Peyer's patch (tissue), 4 donors: Measurements from ENCODE around the gene CREBBP. TPM values are rescaled to one million over a fixed set of nuclear protein-coding genes. Genes with fewer than 3 reads are reported as not detected.

Experiments
- DNase-seq, 3 donors: peaks; one replicate each; pipeline ENCODE4 v3.0.0-alpha.2; 2017 to 2019
- H3K27ac ChIP-seq, 4 donors: fragments of 200-600 bp; sonication (generic); one replicate each; pipeline ENCODE4 v1.5.1; 2016 to 2019
- H3K27me3 ChIP-seq, 2 donors: fragments of 200-600 bp; sonication (generic); one replicate each; pipeline ENCODE4 v1.5.1; 2019
- H3K36me3 ChIP-seq, 3 donors: fragments of 200-600 bp; sonication (generic); one replicate each; pipeline ENCODE4 v1.5.1; 2016 to 2019
- H3K4me1 ChIP-seq, 4 donors: fragments of 200-600 bp; sonication (generic); one replicate each; pipeline ENCODE4 v1.5.1; 2016 to 2019
- H3K4me3 ChIP-seq, 4 donors: fragments of 200-600 bp; sonication (generic); 1 replicate in 3 of 4; 2 replicates in 1 of 4; pipeline ENCODE4 v1.5.1; 2016 to 2019; ENCODE audit warnings: mild to moderate bottlenecking in 1 of 4
- H3K9me3 ChIP-seq, 4 donors: fragments of 200-600 bp; sonication (generic); one replicate each; pipeline ENCODE4 v1.5.1; 2016 to 2019; ENCODE audit warnings: mild to moderate bottlenecking in 1 of 4
- POLR2A ChIP-seq, 2 donors: fragments of 450-650 bp; IDR thresholded peaks; one replicate each; pipeline ENCODE4 v1.5.1; 2017; ENCODE audit warnings: antibody characterized with exemption in 2 of 2, mild to moderate bottlenecking in 2 of 2, moderate library complexity in 2 of 2
- total RNA-seq, 4 donors: library from RNA; depleted of rRNA; stranded (reverse); fragments of >200 nt; gene quantifications; one replicate each; pipeline ENCODE4 v1.1.0, GENCODE V29; 2016
- TF ChIP-seq, protein P1 (sequence below), 6 experiments: fragments of 450-650 bp in 4 of 6; fragments of 200-600 bp in 2 of 6; sonication (generic) in 1 of 6; IDR thresholded peaks; one replicate each; pipeline ENCODE4 v1.5.1; 2017 to 2019; ENCODE audit warnings: antibody characterized with exemption in 6 of 6, mild to moderate bottlenecking in 3 of 6, moderate library complexity in 1 of 6

CREBBP gene
- total RNA-seq, 4 donors from 2014 or later: 84.2 to 238 (median 140) TPM

DNA sequence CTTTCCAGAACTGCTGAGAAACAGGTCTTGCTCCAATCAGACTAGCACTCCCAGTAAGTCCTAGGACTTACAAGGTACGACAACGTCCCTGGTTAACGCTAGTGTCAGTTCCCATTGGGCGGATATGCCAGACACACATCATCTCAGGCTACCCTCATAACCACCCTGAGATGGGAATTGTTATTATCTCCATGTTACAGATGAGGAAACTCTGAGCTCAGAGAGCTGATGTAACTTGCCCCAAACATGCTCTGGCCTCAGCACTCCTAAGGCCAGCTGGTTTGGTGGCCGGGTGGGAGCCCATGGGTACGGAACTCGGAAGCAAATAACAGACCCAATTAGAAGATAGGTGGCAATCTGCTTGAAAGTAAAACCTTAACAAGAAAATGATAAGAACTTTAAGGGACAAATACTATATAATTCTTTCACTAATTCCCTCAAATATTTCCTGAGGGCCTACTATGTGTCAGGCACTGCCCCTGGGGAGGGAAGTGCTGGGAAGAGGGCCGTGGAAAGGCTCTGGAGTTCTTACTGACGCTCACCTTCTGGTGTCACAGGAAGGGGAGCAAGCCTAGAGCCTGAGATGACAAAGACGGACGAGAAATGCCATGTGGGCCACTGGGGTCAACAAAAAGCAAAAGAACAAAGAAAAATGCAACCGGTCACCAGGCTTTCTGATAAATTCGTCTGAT, 6.9 kb downstream of the CREBBP start:
- no peaks in the 10 kb centered on the region for H3K36me3 ChIP-seq
- no peak overlapping the region for H3K27ac ChIP-seq
- no peaks in the 10 kb centered on the region for H3K9me3 ChIP-seq
- peaks cover 5 to 88% (median 28%) of the 10 kb centered on the region in 4 donors for H3K4me1 ChIP-seq
- H3K27me3 ChIP-seq: no peaks in the 10 kb centered on the region
- H3K4me3 ChIP-seq: no peak overlapping the region
- no peak for DNase-seq
- TF ChIP-seq, protein P1, sequence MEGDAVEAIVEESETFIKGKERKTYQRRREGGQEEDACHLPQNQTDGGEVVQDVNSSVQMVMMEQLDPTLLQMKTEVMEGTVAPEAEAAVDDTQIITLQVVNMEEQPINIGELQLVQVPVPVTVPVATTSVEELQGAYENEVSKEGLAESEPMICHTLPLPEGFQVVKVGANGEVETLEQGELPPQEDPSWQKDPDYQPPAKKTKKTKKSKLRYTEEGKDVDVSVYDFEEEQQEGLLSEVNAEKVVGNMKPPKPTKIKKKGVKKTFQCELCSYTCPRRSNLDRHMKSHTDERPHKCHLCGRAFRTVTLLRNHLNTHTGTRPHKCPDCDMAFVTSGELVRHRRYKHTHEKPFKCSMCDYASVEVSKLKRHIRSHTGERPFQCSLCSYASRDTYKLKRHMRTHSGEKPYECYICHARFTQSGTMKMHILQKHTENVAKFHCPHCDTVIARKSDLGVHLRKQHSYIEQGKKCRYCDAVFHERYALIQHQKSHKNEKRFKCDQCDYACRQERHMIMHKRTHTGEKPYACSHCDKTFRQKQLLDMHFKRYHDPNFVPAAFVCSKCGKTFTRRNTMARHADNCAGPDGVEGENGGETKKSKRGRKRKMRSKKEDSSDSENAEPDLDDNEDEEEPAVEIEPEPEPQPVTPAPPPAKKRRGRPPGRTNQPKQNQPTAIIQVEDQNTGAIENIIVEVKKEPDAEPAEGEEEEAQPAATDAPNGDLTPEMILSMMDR (IDR thresholded peaks at IDR 0.05): no peak
- no peak for TF ChIP-seq POLR2A (IDR thresholded peaks at IDR 0.05)

DNA sequence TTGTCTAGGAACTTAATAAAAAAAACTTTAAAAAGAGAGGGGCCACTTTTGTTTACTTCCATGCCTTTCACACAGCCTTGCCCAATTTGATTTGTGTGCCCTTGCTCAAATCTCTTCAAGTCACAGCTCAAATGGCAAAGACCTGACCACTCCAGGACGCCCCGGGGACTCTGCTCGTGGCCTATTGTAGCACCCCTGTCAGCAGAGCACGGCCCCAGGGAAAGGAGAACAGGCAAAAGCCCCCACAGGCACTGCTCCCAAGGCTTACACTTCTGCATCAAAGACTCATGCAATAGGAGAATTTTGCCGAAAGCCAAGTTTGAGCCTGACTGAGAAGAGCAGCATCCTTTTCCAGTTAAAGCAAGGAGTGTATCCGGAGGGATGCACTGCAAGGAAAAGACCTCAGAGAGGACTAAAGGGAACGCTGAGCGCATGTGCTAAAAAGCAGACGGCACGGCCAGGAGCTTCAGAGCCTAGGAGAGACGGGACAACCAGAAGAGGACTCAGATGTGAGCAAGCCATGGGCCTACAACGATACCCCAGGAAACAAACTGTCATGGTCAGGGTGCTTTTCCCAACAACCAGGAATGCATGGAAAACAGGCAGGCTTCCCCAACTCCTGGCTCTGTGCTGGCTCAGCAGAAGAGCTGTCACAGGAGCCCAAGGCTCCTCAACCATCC, 8.2 kb downstream of the CREBBP start:
- no peak overlapping the region for H3K4me3 ChIP-seq
- no peak for DNase-seq
- TF ChIP-seq POLR2A (IDR thresholded peaks at IDR 0.05): no peak
- TF ChIP-seq, protein P1 (IDR thresholded peaks at IDR 0.05): no peak
- no peaks in the 10 kb centered on the region for H3K9me3 ChIP-seq
- no peak overlapping the region for H3K27ac ChIP-seq
- no peaks in the 10 kb centered on the region for H3K36me3 ChIP-seq
- peaks cover 5 to 83% (median 22%) of the 10 kb centered on the region in 4 donors for H3K4me1 ChIP-seq
- no peaks in the 10 kb centered on the region for H3K27me3 ChIP-seq

DNA sequence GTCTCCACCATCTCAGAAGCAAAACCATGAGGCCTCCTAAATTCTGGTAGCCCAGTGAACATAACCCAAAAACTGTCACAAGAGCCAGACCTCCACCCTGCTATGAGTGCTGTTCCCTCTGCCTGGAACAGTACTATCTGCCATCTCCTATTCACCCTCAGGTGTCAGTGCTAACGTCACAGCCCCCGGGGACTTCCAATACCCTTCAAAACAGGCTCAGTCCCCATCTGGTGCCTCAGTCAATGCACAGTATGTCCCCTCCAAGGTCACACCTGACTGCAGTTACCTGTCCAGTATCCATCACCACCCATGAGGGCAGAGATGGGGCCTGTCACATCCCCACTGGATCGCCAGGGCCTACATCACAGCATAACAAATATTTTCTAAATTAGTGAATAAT, 11.5 kb downstream of the CREBBP start:
- TF ChIP-seq, protein P1 (IDR thresholded peaks at IDR 0.05): no peak
- no peak for TF ChIP-seq POLR2A (IDR thresholded peaks at IDR 0.05)
- H3K4me1 ChIP-seq: peaks cover 3 to 77% (median 15%) of the 10 kb centered on the region in 4 donors
- no peaks in the 10 kb centered on the region for H3K27me3 ChIP-seq

DNA sequence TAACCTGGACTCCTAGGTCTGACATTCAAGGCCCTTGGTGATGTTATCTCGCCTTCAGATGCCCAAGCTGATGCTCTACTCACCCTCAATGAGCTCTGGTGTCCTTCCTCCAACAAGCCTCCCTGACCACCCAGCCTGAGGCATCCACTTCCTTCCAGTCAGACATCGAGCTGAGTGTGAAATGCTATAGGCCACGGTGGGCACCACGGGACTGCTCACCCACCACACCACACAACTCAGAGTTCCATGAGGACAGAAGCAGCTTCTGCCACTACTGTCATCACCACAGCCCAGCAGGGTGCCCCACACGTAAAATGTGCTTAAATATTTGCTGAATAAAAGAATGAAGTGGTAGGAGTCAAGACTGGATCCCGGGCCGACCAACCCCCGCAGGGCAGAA, 12.0 kb downstream of the CREBBP start:
- Histone ChIP-seq H3K36me3 (no peaks in the 10 kb centered on the region), H3K4me3 (no peak overlapping the region)

More for the DNA sequence above, 11.5 kb downstream of the CREBBP start:
- H3K4me3 ChIP-seq: no peak overlapping the region
- no peak overlapping the region for H3K27ac ChIP-seq
- H3K9me3 ChIP-seq: no peaks in the 10 kb centered on the region
- no peaks in the 10 kb centered on the region for H3K36me3 ChIP-seq
- no peak for DNase-seq

DNA sequence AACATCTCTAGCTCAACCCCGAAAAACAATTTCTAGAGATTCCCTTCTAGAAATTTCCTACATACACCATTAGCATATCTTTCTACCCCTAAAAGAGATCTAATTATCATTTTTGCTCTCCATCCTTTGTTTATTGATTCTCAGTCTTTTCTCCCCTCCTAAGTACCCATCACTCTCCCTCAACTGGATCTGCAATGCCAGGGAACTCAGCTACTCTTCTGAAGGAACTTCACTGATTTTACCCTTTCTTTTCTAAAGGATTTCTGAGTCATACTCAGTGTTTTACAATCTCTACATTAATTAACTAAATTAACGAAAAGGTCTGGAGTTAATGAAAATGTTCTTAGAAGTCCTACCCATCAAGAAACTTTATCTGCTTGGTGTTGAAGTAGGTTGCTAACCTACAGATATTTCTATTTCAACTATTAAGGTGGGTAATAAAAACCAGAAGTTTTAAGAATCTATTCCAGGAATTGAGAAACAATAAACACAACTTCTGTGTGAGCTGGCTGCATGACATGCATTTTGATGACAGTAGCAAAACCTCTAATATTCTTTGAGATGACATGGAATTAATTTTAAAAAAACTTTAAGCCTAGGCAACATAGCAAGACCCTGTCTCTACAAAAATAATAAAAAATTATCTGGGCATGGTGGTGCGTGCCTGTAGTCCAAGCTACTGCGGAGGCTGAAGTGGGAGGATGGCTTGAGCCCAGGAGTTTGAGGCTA, 13.6 kb downstream of the CREBBP start:
- H3K4me1 ChIP-seq: peaks cover 0 to 78% (median 10%) of the 10 kb centered on the region in 4 donors
- TF ChIP-seq, protein P1 (IDR thresholded peaks at IDR 0.05): no peak
- no peak for TF ChIP-seq POLR2A (IDR thresholded peaks at IDR 0.05)
- H3K27me3 ChIP-seq: no peaks in the 10 kb centered on the region
- H3K27ac ChIP-seq: no peak overlapping the region
- DNase-seq: no peak
- no peaks in the 10 kb centered on the region for H3K36me3 ChIP-seq
- H3K4me3 ChIP-seq: no peak overlapping the region
- no peaks in the 10 kb centered on the region for H3K9me3 ChIP-seq

More for the DNA sequence above, 12.0 kb downstream of the CREBBP start:
- H3K9me3 ChIP-seq: no peaks in the 10 kb centered on the region
- no peaks in the 10 kb centered on the region for H3K27me3 ChIP-seq
- H3K27ac ChIP-seq: no peak overlapping the region
- TF ChIP-seq, protein P1 (IDR thresholded peaks at IDR 0.05): no peak
- no peak for TF ChIP-seq POLR2A (IDR thresholded peaks at IDR 0.05)
- DNase-seq: no peak
- peaks cover 0 to 77% (median 15%) of the 10 kb centered on the region in 4 donors for H3K4me1 ChIP-seq
